HG03342 (cell line): Measurements from ENCODE around the gene ZNF507.
"Not testable (repeated sequence)": the region's sequence is repeated elsewhere in the genome, so short reads cannot be mapped to it uniquely, and the experiment has no call there.

ENCODE experiments used
- ATAC-seq: cut with Tn5 transposase; IDR thresholded peaks from one replicate; pipeline ENCODE4 v1.9.1; 2021; ENCODE audit warnings: mild to moderate bottlenecking, moderate library complexity; ENCODE audit not compliant: unreplicated experiment

The ZNF507 gene

GRCh38 chr19:32367063-32367462 is 21.7 kb downstream of the ZNF507 start:
- no peak for ATAC-seq

- no peak for ATAC-seq
These were observed 22.6 kb downstream of the ZNF507 start for GRCh38 chr19:32367948-32368536.

DNA sequence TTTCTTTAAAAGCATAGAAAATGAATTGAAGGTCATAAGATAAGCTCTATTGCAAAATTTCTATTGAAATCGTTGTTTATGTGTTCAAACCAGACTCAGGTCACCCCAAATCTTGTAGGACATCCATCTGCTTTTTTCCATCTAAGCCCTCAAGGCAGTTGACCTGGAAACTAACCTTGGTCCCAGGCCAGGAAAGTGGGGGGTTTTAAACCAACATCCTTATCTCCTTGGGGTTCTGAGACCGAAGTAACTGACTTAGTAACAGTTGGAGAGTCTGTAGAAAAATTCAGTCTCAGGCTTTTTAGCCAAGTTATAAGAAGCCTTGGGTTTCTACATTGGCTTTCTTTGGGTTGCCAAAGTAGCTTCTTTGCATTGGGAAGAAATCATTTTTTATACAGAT is 23.4 kb downstream of the ZNF507 start:
- ATAC-seq = no peak

DNA sequence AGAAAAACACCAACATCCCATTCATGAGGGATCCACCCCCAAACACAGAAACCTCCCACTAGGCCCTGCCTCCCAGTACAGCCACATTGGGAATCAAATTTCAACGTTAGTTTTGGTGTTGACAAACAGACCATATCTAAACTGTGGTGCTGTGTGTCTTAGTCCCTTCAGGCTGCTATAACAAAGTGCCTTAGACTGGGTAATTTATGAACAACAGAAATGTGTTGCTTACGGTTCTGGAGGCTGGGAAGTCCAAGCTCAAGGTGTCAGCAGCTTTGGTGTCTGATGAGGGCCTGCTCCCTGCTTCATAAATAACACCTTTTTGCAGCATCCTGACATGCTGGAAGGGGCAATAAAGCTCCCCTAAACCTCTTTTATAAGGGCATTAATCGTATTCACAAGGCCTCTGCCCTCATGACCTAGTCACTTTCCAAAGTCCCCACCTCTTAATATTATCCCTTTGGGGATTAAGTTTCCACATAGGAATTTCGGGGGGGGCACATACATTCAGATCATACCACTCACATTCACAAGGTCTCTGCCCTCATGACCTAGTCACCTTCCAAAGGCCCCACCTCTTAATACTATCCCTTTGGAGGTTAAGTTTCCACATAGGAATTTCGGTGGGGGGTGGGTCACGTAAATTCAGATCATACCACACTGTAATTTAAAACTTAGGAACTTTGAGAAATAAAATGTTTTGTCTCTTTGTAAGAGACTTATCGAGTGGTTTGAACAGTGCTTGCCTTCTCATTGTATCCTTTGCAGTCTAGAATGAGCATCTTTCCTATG is 27.5 kb downstream of the ZNF507 start:
- no peak for ATAC-seq

- ATAC-seq = no peak
These were observed 28.3 kb downstream of the ZNF507 start for GRCh38 chr19:32373585-32374295.

GRCh38 chr19:32374362-32374761 is 29.0 kb downstream of the ZNF507 start:
- not testable (repeated sequence) for ATAC-seq

DNA sequence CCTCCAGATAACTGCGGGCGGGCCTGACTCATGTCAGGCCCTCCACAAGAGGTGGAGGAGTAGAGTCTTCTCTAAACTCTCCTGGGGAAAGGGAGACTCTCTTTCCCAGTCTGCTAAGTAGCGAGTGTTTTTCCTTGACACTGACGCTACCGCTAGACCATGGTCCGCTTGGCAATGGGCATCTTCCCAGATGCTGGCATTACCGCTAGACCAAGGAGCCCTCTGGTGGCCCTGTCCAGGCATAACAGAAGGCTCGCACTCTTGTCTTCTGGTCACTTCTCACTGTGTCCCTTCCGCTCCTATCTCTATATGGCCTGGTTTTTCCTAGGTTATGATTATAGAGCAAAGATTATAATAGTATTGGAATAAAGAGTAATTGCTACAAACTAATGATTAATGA is 31.7 kb downstream of the ZNF507 start:
- not testable (repeated sequence) for ATAC-seq

DNA sequence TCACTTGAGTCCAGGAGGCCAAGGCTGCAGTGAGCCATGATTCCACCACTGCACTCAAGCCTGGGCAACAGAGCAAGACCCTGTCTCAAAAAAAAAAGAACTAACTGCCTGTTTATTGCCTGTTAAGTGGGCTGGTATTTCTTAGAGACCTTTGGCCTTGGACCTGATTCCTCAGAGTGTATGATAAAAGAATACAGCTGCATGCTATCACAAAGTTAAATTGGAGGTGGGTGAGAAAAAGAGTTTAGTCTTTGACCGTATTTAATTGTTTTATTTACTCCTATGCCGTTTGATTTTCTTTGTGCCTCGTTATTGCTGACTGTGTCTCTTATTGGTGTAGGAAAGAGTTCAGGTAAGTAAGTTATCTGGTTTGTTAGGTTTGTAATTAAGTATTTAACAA is 34.9 kb downstream of the ZNF507 start:
- no peak for ATAC-seq

- ATAC-seq = no peak
These were observed 42.4 kb downstream of the ZNF507 start for GRCh38 chr19:32387701-32388392.

DNA sequence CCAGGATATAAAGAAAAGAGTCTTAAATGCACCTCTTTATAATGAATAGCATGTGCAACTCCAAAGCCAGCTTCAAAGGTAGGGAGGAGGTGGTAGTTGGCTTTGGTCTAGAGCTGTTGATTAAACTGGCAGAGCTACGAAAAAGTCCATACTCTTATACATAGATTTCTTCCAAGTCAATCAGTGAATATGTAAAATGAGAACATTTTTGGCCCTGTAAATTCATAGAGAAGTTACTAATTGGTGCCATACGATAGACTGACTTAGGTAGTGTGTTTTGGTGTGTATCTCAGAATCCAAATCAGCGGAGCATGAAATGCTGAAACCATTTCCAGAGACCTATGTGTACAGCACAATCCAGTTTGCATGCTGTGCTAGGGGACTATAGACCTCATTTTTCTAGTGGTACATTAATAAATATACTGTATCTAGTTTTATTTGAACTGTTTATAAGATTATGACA is 43.0 kb downstream of the ZNF507 start:
- no peak for ATAC-seq

DNA sequence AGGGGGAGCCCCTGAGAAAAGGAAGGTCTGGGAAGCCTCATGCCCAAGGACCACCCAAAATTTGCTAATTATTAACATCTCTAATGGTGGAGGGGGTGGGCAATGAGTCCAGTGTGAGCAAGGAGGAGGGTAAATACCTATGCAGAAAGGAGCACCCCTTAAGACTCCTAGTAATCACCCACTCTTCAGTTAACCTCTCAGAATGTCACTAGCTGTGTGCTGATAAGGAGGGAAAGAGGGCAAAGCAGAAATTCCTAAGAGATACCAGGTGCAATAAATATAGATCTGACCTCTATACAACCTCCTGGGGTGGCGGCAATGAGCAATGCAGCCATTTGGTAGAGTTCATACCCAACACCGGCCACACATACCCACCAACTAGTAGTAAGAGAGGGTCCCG is 47.5 kb downstream of the ZNF507 start:
- ATAC-seq = no peak

DNA sequence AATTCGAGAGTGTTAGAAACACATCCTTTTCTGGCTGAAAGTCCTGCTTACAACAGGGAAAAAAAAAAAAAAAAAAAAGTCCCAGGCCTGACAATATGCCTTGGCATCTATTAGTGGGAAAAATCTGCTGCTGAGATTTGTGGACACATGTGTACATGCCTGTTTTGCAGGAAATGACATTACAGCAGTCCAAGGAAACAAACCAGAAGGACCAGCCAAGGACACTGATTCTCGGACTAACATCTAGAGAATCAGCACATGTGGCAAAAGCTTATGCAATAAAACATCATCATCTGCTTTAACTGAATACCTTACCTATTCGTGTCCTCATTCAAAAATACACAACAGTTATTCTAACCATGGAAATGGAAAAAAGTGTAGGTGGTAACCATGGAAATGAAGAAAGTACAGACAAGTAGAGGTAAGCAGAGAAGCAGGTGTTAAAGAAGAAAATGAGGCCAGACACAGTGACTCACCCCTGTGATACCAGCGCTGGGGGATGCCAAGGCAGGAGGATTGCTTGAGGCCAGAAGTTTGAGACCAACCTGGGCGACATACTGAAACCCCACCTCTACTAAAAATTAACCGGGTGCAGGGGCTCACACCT is 50.7 kb downstream of the ZNF507 start:
- no peak for ATAC-seq

GRCh38 chr19:32397671-32398101 is 52.3 kb downstream of the ZNF507 start:
- ATAC-seq = no peak

DNA sequence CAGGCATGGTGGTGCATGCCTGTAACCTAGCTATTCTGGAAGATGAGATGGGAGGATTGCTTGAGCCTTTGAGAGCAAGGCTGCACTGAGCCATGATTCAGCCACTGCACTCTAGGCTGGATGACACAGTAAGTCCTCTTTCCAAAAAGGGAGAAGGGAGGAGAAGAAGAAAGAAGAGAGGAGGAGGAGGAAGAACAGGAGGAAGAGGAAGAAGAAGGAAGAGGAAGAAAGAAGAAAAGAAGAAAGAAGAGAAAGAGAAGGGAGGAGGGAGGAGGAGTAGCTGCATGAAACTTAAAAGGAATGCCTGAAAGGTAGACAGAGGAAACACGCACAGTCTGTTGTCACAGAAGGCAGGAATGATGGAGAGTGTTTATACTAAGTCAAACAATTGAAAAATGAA is 56.6 kb downstream of the ZNF507 start:
- no peak for ATAC-seq

DNA sequence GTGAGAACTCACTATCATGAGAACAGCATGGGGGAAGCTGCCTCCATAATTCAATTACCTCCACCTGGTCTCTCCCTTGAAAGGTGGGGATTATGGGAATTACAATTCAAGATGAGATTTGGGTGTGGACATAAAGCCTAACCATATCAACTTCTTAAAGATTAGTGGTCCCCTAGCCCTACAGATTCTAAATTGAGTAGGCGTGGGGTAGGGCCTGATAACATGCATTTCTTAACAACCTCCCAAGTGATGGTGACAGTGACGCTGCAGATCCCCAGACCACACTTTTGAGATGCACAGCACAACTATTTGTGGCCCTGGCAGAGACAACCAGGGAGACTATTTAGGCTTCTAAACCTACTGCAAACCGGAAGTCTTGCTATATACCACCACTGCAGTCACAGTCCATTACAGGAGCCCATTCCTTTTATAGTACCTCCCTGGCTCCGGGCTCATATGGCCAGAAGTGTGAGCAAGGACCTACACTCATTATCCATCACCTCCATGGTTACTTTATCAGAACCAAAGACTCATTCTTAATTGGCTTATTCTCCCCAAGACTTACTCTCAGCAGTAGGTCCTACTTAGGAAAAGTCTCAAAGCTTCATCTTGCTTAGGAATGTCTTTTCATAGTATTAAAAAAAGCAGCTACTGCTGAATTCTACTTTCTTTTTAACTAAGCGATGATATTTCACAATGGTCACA is 58.0 kb downstream of the ZNF507 start:
- ATAC-seq = no peak

GRCh38 chr19:32404213-32404932 is 59.0 kb downstream of the ZNF507 start:
- no peak for ATAC-seq

DNA sequence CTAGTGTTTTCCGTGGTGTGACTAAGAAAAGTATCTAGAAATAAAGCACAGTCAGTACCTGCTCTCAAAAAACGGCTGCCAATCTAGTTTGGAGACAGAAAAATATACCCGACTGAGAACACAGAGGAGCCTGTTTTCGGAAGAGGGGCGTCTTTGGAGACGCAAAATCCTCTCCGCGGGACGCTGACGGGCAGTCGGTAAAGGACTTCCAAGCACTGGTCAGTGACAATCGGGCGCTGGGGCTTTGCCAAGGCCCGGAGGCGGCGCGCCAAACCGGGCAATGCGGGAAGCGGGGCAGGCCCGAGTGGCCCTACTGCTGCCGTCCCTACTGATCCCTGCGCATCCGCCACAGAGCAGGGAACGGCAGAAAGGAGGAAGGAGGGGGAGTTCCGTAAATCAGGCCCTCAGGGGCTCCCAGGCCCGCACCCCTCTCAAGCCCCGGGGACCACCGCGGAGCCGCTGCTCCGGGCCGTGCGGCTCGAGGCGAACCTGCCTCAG is 59.6 kb downstream of the ZNF507 start:
- peak; percentile 15 for ATAC-seq

DNA sequence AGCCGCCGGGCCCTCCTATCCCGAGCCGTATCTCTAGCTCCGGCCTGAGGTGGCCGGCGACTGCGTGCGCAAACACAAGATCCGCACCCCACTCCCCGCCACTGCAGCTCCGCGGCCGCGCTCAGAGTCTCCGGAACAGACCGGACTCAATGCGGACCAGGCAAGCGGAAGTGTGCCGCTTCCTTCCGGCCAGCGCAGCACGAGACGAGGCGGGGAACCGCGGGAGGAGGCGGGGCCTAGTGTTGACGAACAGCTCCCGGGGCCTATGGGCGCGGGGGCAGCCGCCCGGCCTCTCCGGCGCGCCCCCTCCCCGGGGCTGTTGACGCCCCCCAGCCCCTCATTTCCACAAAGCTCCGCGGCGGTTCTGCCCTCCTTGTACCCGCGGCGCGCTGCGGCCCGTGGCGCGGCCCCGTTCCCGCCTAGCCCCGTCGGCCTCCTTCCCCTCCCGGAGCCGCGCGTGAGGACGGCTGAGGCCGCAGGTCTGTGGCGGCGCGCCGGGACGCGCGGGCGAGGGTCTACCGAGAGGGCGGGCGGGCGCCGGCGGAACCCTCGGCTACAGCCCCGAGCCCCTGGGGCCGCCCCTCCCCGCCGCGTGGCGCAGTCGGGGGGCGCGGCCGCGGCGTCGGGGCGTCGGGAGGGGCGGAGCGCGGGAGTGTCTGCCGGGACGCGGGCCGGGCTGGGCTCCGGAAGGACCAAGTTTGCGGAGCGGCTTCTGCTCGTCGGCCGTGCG is 60.2 kb downstream of the ZNF507 start, which contains the start of gene DPY19L3:
TSS of gene DPY19L3 (plus strand) at position 340 of the 730 bp plus-strand sequence. CDS start 2,484 bp downstream, outside the sequence.
- ATAC-seq = peak; percentile 93
